GM06990 (cell line): ENCODE data around the gene BPIFA2.

Experiments
- DNase-seq: peaks from one replicate; pipeline ENCODE4 v3.0.0-alpha.2; 2011; ENCODE audit not compliant: insufficient read length; ENCODE audit errors: extremely low read depth
- H3K27me3 ChIP-seq: replicated peaks from 2 replicates; pipeline ENCODE4 v1.6.0; 2011; ENCODE audit warnings: low read length; ENCODE audit not compliant: control insufficient read depth, insufficient read depth
- H3K36me3 ChIP-seq: 2 replicates; pipeline ENCODE4 v1.5.1; 2011; ENCODE audit warnings: low read length; ENCODE audit not compliant: control insufficient read depth, insufficient read depth
- H3K4me3 ChIP-seq: replicated peaks from 2 replicates; pipeline ENCODE4 v1.5.1; 2011; ENCODE audit warnings: low read depth, mild to moderate bottlenecking, control low read depth, low read length
- CTCF ChIP-seq: IDR thresholded peaks from 2 replicates; pipeline ENCODE4 v1.5.1; 2011; ENCODE audit warnings: low read length, control low read depth, mild to moderate bottlenecking, inconsistent platforms; ENCODE audit not compliant: insufficient read depth, poor library complexity, severe bottlenecking

BPIFA2 gene

DNA sequence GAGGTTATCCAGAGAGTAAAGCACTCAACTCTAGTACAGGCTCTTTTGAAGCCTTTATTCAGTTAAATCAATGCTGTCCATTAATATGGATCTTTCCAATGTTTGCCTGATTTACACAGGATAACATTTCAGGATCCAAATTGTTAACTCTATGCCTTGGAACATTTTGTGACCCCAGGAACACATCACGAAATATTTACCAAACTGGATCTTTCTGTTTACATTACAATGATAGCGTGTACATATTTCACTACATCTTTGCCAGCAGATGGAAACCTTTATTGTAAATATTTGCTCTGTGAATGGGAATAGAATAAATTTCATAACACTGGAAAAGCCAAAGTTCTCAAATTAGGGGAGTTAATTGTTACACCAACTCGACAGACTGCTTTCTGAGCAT, 23.5 kb downstream of the BPIFA2 start:
- H3K4me3 ChIP-seq, result no peak overlapping the region
- H3K27me3 ChIP-seq, result no peaks in the 10 kb centered on the region
- TF ChIP-seq CTCF, result no peak
- DNase-seq, result no peak
- H3K36me3 ChIP-seq, result no peaks in the 10 kb centered on the region

- H3K4me3 ChIP-seq, result no peak overlapping the region
- H3K27me3 ChIP-seq, result no peaks in the 10 kb centered on the region
- DNase-seq, result no peak
- no peaks in the 10 kb centered on the region for H3K36me3 ChIP-seq
- no peak for TF ChIP-seq CTCF
These were observed 24.0 kb downstream of the BPIFA2 start for GRCh38 chr20:33191955-33192354.

GRCh38 chr20:33192912-33193501, 25.0 kb downstream of the BPIFA2 start:
- H3K27me3 ChIP-seq, result no peaks in the 10 kb centered on the region
- no peaks in the 10 kb centered on the region for H3K36me3 ChIP-seq

GRCh38 chr20:33199026-33199425, 31.1 kb downstream of the BPIFA2 start:
- Histone ChIP-seq H3K36me3 (no peaks in the 10 kb centered on the region), H3K27me3 (no peaks in the 10 kb centered on the region), H3K4me3 (no peak overlapping the region)
- no peak for DNase-seq
- no peak for TF ChIP-seq CTCF

More at GRCh38 chr20:33192912-33193501, 25.0 kb downstream of the BPIFA2 start:
- no peak for DNase-seq
- H3K4me3 ChIP-seq, result no peak overlapping the region
- TF ChIP-seq CTCF, result no peak

DNA sequence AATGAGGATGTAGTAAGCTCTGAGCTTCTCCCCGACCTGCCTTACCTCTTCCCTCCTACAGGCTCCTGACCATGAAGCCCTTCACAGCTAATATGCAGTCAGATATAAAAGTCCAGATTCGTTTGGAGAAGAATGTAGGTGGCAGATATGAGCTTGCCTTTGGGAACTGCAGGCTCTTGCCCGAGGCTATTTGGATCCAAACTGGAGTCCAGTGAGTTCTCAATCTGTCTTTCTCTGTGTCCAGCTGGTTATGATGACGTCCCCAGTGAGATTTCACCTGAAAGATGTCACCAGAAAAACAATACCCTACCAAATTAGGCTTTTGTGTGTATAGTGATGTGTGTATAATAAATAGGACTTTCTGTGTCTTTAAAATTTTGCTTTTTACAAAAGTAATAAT, 34.5 kb downstream of the BPIFA2 start:
- no peaks in the 10 kb centered on the region; the same call in 1 of the 2 replicates for H3K27me3 ChIP-seq
- no peak for DNase-seq
- no peak for TF ChIP-seq CTCF
- H3K36me3 ChIP-seq, result no peaks in the 10 kb centered on the region
- H3K4me3 ChIP-seq, result no peak overlapping the region

DNA sequence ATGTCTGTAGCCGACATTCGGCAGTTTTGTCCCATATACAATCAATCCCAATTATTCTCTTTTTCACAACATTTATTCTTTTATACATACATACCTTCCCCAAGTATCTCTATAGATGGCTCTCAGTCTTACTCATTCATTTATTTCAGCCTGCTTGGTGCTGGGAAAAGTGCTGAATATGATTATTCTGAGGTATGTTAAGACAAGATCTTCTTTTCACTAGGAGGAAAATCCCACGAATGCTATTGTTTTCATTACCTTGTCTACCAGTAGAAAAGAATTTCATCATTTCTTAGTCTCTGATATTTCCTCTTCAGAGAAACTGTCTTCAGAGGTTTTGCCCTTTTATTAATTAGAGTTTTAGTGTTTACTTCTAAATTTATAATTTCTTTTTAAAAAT, 35.5 kb downstream of the BPIFA2 start:
- TF ChIP-seq CTCF, result no peak
- DNase-seq, result no peak
- H3K36me3 ChIP-seq, result no peaks in the 10 kb centered on the region
- no peaks in the 10 kb centered on the region; the same call in 1 of the 2 replicates for H3K27me3 ChIP-seq
- no peak overlapping the region for H3K4me3 ChIP-seq
